GM21825 (cell line): Measurements from ENCODE around the gene WWOX.

ENCODE experiments used
- ATAC-seq: cut with Tn5 transposase; IDR thresholded peaks from one replicate; pipeline ENCODE4 v1.9.1; 2021; ENCODE audit warnings: mild to moderate bottlenecking, moderate library complexity; ENCODE audit not compliant: unreplicated experiment

The WWOX gene

DNA sequence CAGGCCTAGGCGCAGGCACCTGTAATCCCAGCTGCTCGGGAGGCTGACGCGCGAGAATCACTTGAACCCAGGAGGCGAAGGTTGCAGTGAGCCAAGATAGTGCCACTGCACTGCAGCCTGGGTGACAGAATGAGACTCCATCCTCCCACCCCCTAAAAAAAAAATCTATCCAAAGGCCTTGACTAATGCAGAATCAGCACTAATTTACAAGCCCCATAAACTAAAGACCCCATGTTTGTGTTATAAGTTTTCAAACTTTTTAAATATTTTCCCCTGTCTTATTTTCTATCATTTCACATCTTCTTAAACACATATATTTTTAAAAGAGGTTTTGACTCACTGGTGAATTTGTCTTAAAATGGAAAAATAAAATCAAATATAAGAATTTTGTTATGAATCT is 713.1 kb downstream of the WWOX start:
- no peak for ATAC-seq

- no peak for ATAC-seq
Measured at GRCh38 chr16:78813661-78814311, 714.3 kb downstream of the WWOX start.

DNA sequence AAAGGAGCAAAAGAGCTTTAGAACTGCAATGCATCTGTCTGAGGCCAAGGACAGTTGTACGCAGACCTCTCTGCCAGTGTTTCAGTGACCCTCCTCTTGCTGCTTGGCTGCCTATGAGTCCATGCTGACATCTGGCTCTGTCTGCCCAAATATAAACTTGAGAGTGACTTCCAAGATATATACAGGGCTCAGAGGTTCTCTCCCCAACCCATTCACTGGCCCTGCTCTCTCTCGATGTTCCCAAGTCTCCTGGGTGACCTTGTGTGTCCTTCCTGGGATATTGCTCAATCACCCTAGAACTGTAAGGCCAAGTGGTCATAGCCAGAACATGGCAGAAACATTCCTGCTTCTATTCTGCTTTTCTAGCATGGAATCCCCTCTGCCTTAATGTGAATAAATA is 716.3 kb downstream of the WWOX start:
- ATAC-seq, result no peak

DNA sequence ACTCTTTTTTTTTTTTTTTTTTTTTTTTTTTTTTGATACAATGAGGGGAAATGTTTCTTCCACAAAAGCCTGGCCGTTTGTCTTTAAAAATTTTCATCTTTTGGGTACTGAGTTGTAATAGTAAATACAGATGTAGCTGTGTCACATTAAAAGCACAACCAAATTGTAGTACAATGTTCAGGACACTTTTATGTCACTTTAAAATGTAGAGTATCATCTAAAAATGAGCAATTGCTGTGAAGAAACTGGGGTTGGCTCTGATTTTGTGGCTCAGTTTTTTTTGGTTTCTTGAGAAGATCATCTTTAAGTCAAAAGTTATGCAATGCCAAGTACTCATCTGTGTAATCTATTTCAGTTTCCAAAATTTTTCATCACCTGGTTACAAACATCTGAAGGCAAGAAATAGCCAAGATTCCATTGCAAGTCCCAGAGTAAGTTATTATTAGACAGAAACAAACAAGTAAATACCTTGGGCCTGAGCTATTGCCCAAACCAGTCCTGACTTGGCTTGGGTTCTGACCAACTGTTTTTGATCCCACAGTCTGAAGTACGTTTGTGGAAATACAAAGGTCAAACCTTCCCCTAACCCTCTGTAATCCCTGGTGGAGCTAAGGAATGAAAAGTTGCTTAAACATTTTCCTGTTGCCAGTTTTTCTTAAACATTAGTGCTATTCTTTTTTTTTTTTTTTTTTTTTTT is 717.2 kb downstream of the WWOX start:
- no peak for ATAC-seq

GRCh38 chr16:78817200-78817739 is 717.8 kb downstream of the WWOX start:
- no peak for ATAC-seq

GRCh38 chr16:78821335-78821734 is 721.9 kb downstream of the WWOX start:
- ATAC-seq, result no peak

- ATAC-seq, result no peak
Measured at GRCh38 chr16:78822509-78822908, 723.1 kb downstream of the WWOX start.

GRCh38 chr16:78823027-78823426 is 723.6 kb downstream of the WWOX start:
- ATAC-seq, result no peak

- ATAC-seq, result no peak
Measured at GRCh38 chr16:78829280-78829679, 729.8 kb downstream of the WWOX start.

GRCh38 chr16:78830599-78830998 is 731.1 kb downstream of the WWOX start:
- ATAC-seq, result no peak

DNA sequence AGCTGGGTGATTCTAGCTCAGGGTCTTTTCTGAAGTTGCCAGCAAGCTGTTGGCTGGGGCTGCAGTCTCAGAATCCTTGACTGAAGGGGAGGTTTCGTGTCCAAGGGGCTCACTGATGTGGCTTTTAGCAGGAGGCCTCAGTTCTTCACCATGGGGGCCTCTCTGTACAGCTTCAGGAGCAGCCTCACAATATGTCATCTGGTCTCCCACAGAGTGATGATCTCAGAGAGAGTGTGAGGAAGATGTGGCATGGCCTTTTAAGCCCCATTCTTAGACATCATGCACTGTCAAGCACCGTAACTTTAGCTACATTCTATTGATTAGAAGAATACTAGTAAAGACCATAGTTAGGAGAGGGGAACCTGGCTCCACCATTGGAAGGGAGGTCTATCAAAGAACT is 732.6 kb downstream of the WWOX start:
- ATAC-seq, result no peak

DNA sequence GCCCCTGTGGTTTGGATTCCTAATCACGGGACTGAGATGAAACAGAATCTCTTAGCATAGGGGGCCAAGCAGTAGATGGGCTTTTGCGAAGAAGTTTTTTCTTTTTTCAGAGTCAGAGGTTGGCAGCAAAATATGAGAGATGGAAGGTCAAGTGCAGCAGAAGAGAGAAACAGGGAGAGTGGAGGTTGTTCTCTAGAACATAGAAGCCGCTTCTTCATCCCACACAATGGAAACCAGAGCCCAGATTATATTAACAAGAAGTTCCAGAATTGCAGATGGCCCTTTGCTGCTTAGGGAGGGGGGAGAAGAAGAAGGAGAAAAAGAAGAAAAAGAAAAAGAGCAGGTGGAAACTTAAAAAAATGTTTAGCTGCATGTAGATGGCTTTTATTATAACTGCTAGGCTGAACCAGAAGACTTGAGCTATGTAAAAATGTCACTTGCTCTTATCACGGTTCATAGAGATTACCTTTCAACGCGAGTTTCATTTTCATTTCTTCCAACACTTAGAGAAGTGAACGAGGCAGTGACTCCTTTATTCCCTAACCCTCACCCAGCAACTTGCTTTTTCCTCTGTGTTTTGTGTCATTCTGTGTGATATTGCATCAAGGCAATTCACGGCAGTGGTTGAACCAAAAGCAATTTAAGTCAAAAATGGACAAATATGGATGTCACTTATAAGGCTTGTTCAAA is 737.5 kb downstream of the WWOX start:
- ATAC-seq, result no peak

DNA sequence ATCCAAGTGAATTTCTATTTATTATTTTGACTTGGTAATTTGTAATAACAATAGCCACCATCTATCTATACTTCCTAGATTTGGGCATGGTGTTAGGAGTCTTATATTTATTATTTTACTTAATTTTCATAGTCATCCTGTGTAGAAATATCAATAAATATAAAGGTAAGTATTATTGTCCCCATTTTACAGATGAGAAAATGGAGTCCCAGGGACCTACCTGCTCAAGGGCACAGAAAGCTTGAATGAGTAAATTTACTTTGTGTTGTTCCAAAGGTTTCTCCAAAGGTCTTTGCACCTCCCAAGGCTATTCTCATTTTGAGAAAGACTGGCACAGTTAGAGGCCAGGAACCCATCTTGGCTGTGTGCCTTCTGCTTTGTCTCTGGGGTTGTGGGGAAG is 738.3 kb downstream of the WWOX start:
- ATAC-seq, result no peak

GRCh38 chr16:78838276-78838675 is 738.8 kb downstream of the WWOX start:
- no peak for ATAC-seq

GRCh38 chr16:78842950-78843349 is 743.5 kb downstream of the WWOX start:
- no peak for ATAC-seq

DNA sequence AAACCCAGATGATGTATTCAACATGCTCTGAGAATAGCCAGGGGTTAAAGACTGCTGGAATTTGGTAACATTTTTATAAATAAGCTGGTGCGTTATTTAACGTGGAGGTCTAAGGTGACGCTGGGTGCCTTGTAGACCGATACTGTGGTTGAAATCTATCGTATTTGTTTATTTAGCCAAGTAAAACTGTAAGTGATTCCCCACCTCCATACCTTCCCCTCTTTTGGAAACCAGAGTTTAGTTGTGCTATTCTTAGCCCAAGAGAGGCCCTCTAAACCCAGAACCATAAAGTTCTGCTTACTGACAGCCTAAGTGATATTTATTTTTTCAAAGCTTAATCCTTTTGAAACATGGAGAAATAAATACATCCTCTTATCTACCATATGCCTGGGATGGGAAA is 744.5 kb downstream of the WWOX start:
- no peak for ATAC-seq

DNA sequence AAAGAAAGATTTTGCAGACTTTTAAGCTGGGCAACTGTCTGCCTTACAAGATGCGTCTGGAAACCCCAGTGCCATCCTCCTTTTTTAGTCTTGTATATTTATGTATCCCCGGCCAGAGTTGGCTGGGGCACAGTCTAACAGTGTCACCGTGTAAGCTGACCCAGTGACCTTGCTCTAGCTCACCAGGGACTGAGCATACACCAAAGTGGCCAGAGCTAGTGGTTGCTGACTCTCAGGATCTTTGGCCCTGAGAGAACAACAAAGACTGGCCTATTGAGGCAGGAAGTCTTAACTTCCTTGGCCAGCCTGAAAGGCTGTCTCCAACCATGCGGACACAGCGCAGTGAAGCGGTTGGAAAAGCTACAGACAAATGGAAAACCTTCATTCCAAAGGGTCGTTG is 745.2 kb downstream of the WWOX start:
- no peak for ATAC-seq

DNA sequence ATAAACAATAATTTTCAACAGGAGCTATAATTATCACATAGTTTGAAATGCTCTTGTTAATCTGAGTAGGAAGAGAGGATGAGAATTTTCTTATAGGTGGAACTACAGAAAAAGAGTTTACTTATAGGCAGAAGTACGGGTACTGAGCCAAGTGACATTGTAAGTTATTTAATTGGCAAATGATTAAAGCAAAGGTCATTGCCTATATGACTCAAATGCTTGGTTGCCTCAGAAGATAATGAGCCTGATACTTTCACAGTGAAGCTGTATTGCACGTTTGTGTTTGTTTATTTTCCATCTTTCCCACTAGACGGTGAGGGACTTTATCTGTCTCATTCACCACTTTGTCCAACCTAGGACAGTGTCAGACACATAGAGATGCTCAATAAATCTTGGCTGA is 751.8 kb downstream of the WWOX start:
- no peak for ATAC-seq

GRCh38 chr16:78852081-78852635 is 752.7 kb downstream of the WWOX start:
- no peak for ATAC-seq

GRCh38 chr16:78862022-78862421 is 762.6 kb downstream of the WWOX start:
- no peak for ATAC-seq

GRCh38 chr16:78866521-78866920 is 767.1 kb downstream of the WWOX start:
- ATAC-seq, result no peak

- no peak for ATAC-seq
Measured at GRCh38 chr16:78869492-78869891, 770.0 kb downstream of the WWOX start.
